H9 (cell line): ENCODE data around the gene PKMYT1. TPM values are rescaled to one million over a fixed set of nuclear protein-coding genes. Genes with fewer than 3 reads are reported as not detected.

Experiments
- DNase-seq: peaks from one replicate; pipeline ENCODE4 v3.0.0-alpha.2; 2017
- H2AFZ ChIP-seq: one replicate; pipeline ENCODE4 v1.6.1; 2013; ENCODE audit warnings: mild to moderate bottlenecking, low read length, control low read depth, moderate library complexity
- H2AK5ac ChIP-seq: 2 replicates; pipeline ENCODE4 v1.6.1; 2013; ENCODE audit warnings: low read length, control low read depth, mixed read lengths; ENCODE audit not compliant: insufficient read length
- H2BK120ac ChIP-seq: one replicate; pipeline ENCODE4 v1.6.1; 2013; ENCODE audit warnings: low read depth, mild to moderate bottlenecking, low read length, control low read depth, inconsistent platforms; ENCODE audit not compliant: poor library complexity, severe bottlenecking
- H2BK12ac ChIP-seq: 2 replicates; pipeline ENCODE4 v1.6.1; 2013; ENCODE audit warnings: low read length, control low read depth, mixed read lengths, low read depth; ENCODE audit not compliant: insufficient read length
- H2BK15ac ChIP-seq: 2 replicates; pipeline ENCODE4 v1.6.1; 2013; ENCODE audit warnings: low read depth, low read length, control low read depth
- H2BK20ac ChIP-seq: one replicate; pipeline ENCODE4 v1.6.1; 2013; ENCODE audit warnings: low read depth, mild to moderate bottlenecking, low read length, control low read depth, inconsistent platforms; ENCODE audit not compliant: poor library complexity, severe bottlenecking
- H2BK5ac ChIP-seq: 2 replicates; pipeline ENCODE4 v1.6.1; 2013; ENCODE audit warnings: low read length, control low read depth, mixed read lengths; ENCODE audit not compliant: insufficient read length
- H3K14ac ChIP-seq: 2 replicates; pipeline ENCODE4 v1.6.1; 2013; ENCODE audit warnings: low read length, control low read depth; ENCODE audit not compliant: insufficient read depth
- H3K18ac ChIP-seq: 2 replicates; pipeline ENCODE4 v1.6.1; 2013; ENCODE audit warnings: low read depth, mild to moderate bottlenecking, mixed read lengths, low read length, control low read depth; ENCODE audit not compliant: insufficient read length
- H3K23ac ChIP-seq: 2 replicates; pipeline ENCODE4 v1.6.1; 2013; ENCODE audit warnings: low read length, control low read depth, mixed read lengths, low read depth; ENCODE audit not compliant: insufficient read length
- H3K23me2 ChIP-seq: 2 replicates; pipeline ENCODE4 v1.6.1; 2013; ENCODE audit warnings: low read depth, mild to moderate bottlenecking, mixed read lengths, low read length, control low read depth; ENCODE audit not compliant: insufficient read length, poor library complexity, severe bottlenecking
- H3K27ac ChIP-seq: 2 replicates; pipeline ENCODE4 v1.5.1; 2013; ENCODE audit warnings: low read length, control low read depth, mixed read lengths, low read depth; ENCODE audit not compliant: insufficient read length
- H3K27me3 ChIP-seq: 2 replicates; pipeline ENCODE4 v1.6.1; 2013; ENCODE audit warnings: low read length, control low read depth, inconsistent platforms; ENCODE audit not compliant: insufficient read depth
- H3K4ac ChIP-seq: 2 replicates; pipeline ENCODE4 v1.6.1; 2013; ENCODE audit warnings: low read depth, mild to moderate bottlenecking, control low read depth, inconsistent platforms, low read length, moderate library complexity
- H3K4me1 ChIP-seq: 2 replicates; pipeline ENCODE4 v1.6.1; 2013; ENCODE audit warnings: low read length, control low read depth, inconsistent platforms; ENCODE audit not compliant: insufficient read depth
- H3K4me2 ChIP-seq: 2 replicates; pipeline ENCODE4 v1.6.1; 2013; ENCODE audit warnings: low read length, control low read depth, mixed read lengths; ENCODE audit not compliant: insufficient read length, insufficient read depth
- H3K56ac ChIP-seq: 2 replicates; pipeline ENCODE4 v1.6.1; 2013; ENCODE audit warnings: low read depth, mild to moderate bottlenecking, mixed read lengths, low read length, control low read depth; ENCODE audit not compliant: insufficient read length
- H3K79me1 ChIP-seq: 2 replicates; pipeline ENCODE4 v1.6.1; 2013; ENCODE audit warnings: low read depth, mild to moderate bottlenecking, moderate library complexity, low read length, control low read depth, inconsistent platforms; ENCODE audit not compliant: insufficient read depth, poor library complexity, severe bottlenecking
- H3K79me2 ChIP-seq: 2 replicates; pipeline ENCODE4 v1.6.1; 2013; ENCODE audit warnings: low read length, control low read depth, inconsistent platforms; ENCODE audit not compliant: insufficient read depth
- H3K9ac ChIP-seq: 2 replicates; pipeline ENCODE4 v1.6.1; 2013; ENCODE audit warnings: low read length, control low read depth, mixed read lengths; ENCODE audit not compliant: insufficient read length; ENCODE audit errors: extremely low read depth
- H3K9me3 ChIP-seq: one replicate; pipeline ENCODE4 v1.6.1; 2013; ENCODE audit warnings: low read depth, low read length, inconsistent platforms; ENCODE audit not compliant: control insufficient read depth
- H3T11ph ChIP-seq: one replicate; pipeline ENCODE4 v1.6.1; 2013; ENCODE audit warnings: mild to moderate bottlenecking, low read length, control low read depth, inconsistent platforms
- H4K20me1 ChIP-seq: one replicate; pipeline ENCODE4 v1.6.1; 2013; ENCODE audit not compliant: control insufficient read depth, insufficient read length, insufficient read depth
- H4K5ac ChIP-seq: 2 replicates; pipeline ENCODE4 v1.6.1; 2013; ENCODE audit warnings: low read depth, mild to moderate bottlenecking, mixed read lengths, low read length, control low read depth; ENCODE audit not compliant: insufficient read length
- H4K8ac ChIP-seq: replicated peaks from 2 replicates; pipeline ENCODE4 v1.6.1; 2013; ENCODE audit warnings: low read length, control low read depth, mixed read lengths, low read depth; ENCODE audit not compliant: insufficient read length
- H4K91ac ChIP-seq: 2 replicates; pipeline ENCODE4 v1.6.1; 2013; ENCODE audit warnings: low read depth, mild to moderate bottlenecking, moderate library complexity, mixed read lengths, low read length, control low read depth; ENCODE audit not compliant: insufficient read length
- H3K27ac Mint-ChIP-seq, 3 experiments: 2 replicates in 2 of 3; 3 replicates in 1 of 3; pipeline ENCODE4 v1.8.0; 2020 to 2021; ENCODE audit warnings: mixed read lengths in 3 of 3, mild to moderate bottlenecking in 1 of 3, moderate library complexity in 1 of 3
- H3K27me3 Mint-ChIP-seq: 2 replicates; pipeline ENCODE4 v1.8.0; 2021; ENCODE audit warnings: low read depth, mild to moderate bottlenecking, moderate library complexity, mixed read lengths
- H3K36me3 Mint-ChIP-seq, 3 experiments: 2 replicates in 2 of 3; 3 replicates in 1 of 3; pipeline ENCODE4 v1.8.0; 2020 to 2021; ENCODE audit warnings: low read depth in 3 of 3, mixed read lengths in 3 of 3; ENCODE audit not compliant: insufficient read depth in 1 of 3
- H3K4me1 Mint-ChIP-seq, 2 experiments: 2 replicates each; pipeline ENCODE4 v1.8.0; 2020; ENCODE audit warnings: mixed read lengths in 2 of 2
- H3K4me3 Mint-ChIP-seq, 2 experiments: 2 replicates in 1 of 2; 3 replicates in 1 of 2; pipeline ENCODE4 v1.8.0; 2020 to 2021; ENCODE audit warnings: mild to moderate bottlenecking in 2 of 2, mixed read lengths in 2 of 2, moderate library complexity in 1 of 2
- H3K9me3 Mint-ChIP-seq, 2 experiments: 2 replicates in 1 of 2; 3 replicates in 1 of 2; pipeline ENCODE4 v1.8.0; 2020; ENCODE audit warnings: mild to moderate bottlenecking in 2 of 2, mixed read lengths in 2 of 2, moderate library complexity in 1 of 2
- CTCF ChIP-seq: fragments of 200-600 bp; sonication (generic); conservative IDR thresholded peaks from 3 replicates; pipeline ENCODE4 v1.8.0; 2021; ENCODE audit warnings: antibody characterized with exemption, mild to moderate bottlenecking
- WGBS: extraction: QIAGEN DNeasy Blood & Tissue Kit; methylation state at CpG from one replicate; pipeline ENCODE4 v1.1.7; 2013; ENCODE audit warnings: missing lambda C conversion rate, low lambda C conversion rate, mixed read lengths; ENCODE audit not compliant: insufficient read length; ENCODE audit errors: extremely low coverage; 5-methylcytosine and 5-hydroxymethylcytosine counted together
- total RNA-seq: library from RNA; stranded (reverse); gene quantifications from 2 replicates; pipeline ENCODE4 v1.2.1, GENCODE V29; 2021

Gene PKMYT1
- total RNA-seq, 1 experiment from 2014 or later: 114 TPM

- Histone ChIP-seq H2AK5ac (no peak overlapping the region), H3K4ac (no peak overlapping the region), H2BK5ac (no peak overlapping the region), H3K9me3 (no peaks in the 10 kb centered on the region), H2BK120ac (no peak overlapping the region), H2BK20ac (no peak overlapping the region), H3K27me3 (no peaks in the 10 kb centered on the region), H3K14ac (no peak overlapping the region; the same call in 1 of the 2 replicates), H3K9ac (peak overlapping the region; percentile 50), H2BK12ac (no peak overlapping the region), H4K5ac (no peak overlapping the region), H3K56ac (no peak overlapping the region), H3K79me2 (no peaks in the 10 kb centered on the region; the same call in 1 of the 2 replicates), H3K23ac (no peak overlapping the region), H3K4me2 (peak overlapping the region; percentile 28), H3K23me2 (peaks cover 9% of the 10 kb centered on the region), H4K20me1 (no peaks in the 10 kb centered on the region), H3K4me1 (no peaks in the 10 kb centered on the region), H3K27ac (no peak overlapping the region), H4K91ac (no peak overlapping the region), H4K8ac (no peak overlapping the region), H3K79me1 (no peaks in the 10 kb centered on the region), H2BK15ac (no peak overlapping the region), H3K18ac (no peak overlapping the region), H2AFZ (no peak overlapping the region), H3T11ph (no peak overlapping the region)
- no peaks in the 10 kb centered on the region for H3K9me3 Mint-ChIP-seq
- peak overlapping the region in 2 of 3 experiments; percentile 14 to 85; a peak in 3 of 7 replicates for H3K27ac Mint-ChIP-seq
- H3K4me1 Mint-ChIP-seq: peaks cover 26 to 31% of the 10 kb centered on the region in 2 experiments
- peaks cover 7 to 33% (median 24%) of the 10 kb centered on the region in 3 experiments; a peak in 6 of 7 replicates for H3K36me3 Mint-ChIP-seq
- WGBS: no CpG with 5 or more reads among the region's 43 CpGs
- H3K27me3 Mint-ChIP-seq: peaks cover 3% of the 10 kb centered on the region
- peak overlapping the region; percentile 87 to 90 for H3K4me3 Mint-ChIP-seq
- TF ChIP-seq CTCF: no peak
- DNase-seq: no peak
These were observed 498 bp downstream of the PKMYT1 start for GRCh38 chr16:2979669-2980226.
